HG02885 (cell line): ENCODE data around the gene SWSAP1.
"Not testable (repeated sequence)": the region's sequence is repeated elsewhere in the genome, so short reads cannot be mapped to it uniquely, and the experiment has no call there.

Source experiments
- ATAC-seq: cut with Tn5 transposase; IDR thresholded peaks from one replicate; pipeline ENCODE4 v1.9.1; 2021; ENCODE audit warnings: mild to moderate bottlenecking; ENCODE audit not compliant: unreplicated experiment, poor library complexity

SWSAP1 gene

GRCh38 chr19:11377237-11377636 lies 2.8 kb downstream of the SWSAP1 start:
- no peak for ATAC-seq

DNA sequence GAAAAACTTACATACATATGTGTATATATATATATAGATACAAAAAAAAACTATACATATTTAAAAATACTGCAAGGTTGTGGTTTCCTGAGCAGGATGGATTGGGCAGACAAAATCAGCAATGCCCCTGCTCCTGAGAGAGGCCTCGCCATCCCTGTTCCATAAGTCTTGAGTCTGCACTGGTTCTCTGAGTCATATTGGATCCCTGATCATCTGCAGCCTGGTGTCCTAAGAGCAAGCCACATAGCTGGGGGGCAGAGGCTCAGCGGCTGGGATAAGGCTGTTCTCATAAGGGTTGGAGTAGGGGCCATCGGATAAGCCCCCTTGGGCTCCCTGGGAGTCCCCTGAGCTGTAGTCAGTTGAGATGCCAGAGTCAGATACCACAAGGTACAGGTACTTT lies 3.3 kb downstream of the SWSAP1 start:
- ATAC-seq: no peak

DNA sequence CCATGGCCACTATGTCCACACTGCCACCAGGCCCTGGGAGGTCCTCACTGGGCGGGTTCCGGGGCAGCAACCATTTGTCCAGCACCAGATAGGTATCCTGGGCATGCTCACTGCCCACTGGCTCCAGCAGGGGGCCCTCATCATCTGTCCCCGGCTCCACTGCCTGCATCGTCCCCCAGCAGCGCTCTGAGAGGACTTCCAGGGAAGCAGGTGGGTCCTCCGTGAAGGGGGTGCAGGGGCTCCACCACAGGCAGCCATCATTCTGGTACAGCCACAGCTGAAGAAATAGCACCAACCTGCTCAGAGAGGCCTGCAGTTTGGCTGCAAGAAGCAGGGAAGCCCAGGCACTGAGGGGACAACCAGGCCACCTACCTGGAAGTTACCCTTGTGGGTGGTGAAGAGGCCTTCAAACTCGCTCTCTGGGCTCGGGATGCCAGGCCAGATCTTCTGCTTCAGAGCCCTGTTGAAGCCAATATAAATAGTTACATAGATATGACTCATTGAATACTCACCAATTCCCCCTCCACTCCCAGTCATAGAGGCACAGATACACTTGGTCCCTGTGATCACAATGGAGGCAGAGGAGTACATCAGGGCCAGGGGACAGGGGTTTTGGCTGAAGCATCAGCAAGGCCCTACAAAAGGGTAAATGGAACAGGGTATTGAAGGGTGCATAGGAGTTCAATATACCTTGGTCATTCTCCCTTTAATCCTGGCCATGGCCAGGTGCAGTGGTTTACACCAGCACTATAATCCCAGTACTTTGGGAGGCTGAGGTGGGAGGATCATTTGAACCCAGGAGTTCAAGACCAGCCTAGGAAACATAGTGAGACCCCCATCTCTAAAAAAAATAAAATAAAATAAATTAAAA lies 4.1 kb downstream of the SWSAP1 start:
- ATAC-seq: no peak

DNA sequence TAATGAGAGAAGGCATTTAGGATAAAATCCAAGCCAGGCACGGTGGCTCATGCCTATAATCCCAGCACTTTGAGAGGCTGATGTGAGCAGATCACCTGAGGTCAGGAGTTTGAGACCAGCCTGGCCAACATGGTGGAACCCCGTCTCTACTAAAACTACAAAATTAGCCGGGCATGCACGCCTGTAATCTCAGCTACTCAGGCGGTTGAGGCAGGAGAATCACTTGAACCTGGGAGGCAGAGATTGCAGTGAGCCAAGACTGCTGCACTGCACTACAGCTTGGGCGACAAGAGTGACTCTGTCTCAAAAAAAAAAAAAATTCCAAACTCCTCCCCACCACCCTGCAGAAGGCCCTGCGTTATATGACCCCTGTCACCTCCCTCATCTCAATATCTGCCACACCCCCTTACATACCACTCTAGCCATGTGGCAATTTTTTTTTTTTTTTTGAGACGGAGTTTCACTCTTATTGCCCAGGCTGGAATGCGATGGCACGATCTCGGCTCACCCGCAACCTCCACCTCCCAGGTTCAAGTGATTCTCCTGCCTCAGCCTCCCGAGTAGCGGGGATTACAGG lies 4.9 kb downstream of the SWSAP1 start:
- ATAC-seq: not testable (repeated sequence)

DNA sequence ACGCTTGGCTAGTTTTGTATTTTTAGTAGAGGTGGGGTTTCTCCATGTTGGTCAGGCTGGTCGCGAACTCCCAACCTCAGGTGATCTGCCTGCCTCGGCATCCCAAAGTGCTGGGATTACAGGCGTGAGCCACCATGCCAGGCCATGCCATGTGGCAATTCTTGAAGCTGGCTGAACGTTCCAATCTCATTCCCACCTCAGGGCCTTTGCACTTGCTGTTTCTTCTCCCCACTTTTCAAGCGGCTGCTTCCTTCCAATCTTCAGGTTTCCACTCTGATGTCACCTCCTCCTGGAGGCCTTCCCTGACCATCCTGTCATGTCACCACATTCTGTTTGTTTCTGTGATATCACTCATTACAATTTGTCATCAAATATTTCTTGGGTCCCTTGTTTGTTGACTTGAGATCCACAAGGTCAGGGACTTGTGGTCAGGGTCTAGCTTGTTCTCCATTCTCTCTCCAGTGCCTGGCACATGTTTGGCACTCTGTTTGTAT lies 5.4 kb downstream of the SWSAP1 start:
- no peak for ATAC-seq

GRCh38 chr19:11380653-11381537 lies 6.4 kb downstream of the SWSAP1 start:
- peak; percentile 83 for ATAC-seq

- ATAC-seq: no peak
Observed at GRCh38 chr19:11382898-11383705, 8.6 kb downstream of the SWSAP1 start.

GRCh38 chr19:11383706-11384048 lies 9.2 kb downstream of the SWSAP1 start:
- ATAC-seq: no peak

- ATAC-seq: no peak
Observed at GRCh38 chr19:11384778-11385129, 10.3 kb downstream of the SWSAP1 start.

DNA sequence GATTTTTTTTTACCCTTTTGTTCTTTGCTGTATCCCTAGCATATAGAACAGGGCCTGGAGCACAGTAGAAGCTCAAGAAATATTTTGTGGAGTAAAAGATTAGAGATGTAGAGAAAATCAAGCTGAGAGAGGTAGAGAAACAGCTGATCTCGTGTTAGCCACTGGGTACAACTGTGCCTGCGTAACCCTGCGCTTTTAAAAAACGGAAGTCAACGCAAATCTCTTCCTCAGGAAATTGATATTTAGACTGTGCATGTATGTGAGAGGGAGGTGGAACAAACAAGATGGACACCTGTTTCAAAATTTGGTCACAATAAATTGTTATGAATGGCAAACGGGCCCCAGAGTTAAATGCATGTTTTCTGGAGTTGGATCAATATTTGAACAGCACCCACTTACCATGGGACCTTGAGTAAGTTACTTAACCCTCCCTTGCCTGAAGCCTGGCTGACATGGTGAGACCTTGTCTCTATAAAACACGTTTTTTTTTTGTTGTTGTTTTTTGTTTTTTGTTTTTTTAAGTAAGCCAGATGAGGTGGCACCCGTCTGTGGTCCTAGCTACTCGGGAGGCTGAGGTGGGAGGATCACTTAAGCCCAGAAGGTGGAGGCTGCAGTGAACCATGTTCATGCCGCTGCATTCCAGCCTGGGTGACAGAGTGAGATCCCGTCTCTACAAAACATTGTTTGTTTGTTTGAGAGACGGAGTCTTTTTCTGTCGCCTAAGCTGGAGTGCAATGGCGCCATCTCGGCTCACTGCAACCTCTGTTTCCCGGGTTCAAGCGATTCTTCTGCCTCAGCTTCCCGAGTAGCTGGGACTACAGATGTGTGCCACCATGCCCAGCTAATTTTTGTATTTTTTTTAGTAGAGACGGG lies 12.9 kb downstream of the SWSAP1 start:
- no peak for ATAC-seq

DNA sequence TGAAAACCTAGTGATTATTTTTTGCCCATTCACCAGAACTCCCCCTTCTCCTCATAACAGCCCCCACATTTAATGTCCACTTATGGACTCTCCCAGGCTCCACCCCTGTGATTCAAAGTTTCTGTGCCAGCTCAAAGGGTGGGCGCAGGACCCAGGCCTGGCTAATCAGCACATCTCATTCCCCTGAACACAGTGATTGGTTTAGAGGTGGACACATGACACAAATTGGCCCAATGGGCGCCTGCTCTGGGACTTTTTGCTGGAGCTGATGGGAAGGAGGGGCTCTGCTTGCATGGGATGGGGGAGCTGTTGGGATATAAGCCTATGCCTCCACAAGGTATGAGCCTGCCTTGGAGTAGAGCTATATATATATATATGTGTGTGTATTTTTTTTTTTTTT lies 15.9 kb downstream of the SWSAP1 start:
- no peak for ATAC-seq

GRCh38 chr19:11390933-11391680 lies 16.6 kb downstream of the SWSAP1 start:
- ATAC-seq: no peak

DNA sequence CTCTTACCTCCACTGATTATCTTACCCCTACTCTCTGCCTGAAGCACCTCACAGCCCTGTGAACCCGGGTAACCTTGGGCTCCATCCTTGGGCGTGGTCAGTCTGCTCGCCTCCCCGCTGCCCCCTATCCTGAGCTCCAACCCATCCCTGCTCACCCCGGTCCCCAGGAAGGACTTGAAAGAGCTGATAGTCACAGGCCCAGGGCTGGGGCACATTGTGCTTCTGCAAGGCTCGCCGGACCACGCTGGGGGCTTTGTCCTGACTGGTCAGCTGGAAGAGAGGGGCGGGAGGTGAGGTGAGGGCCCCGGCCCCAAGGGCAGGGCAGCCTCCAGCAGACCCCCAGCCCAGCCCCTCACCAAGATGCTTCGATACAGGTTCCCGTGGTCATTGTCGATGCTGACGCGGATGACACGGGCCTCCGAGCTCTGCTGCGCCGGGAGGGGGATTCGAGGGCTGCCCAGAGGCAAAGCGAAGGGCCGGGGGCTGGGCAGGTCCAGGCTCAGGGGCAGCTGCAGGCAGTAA lies 22.7 kb downstream of the SWSAP1 start:
- no peak for ATAC-seq

GRCh38 chr19:11399667-11400066 lies 25.2 kb downstream of the SWSAP1 start:
- no peak for ATAC-seq

DNA sequence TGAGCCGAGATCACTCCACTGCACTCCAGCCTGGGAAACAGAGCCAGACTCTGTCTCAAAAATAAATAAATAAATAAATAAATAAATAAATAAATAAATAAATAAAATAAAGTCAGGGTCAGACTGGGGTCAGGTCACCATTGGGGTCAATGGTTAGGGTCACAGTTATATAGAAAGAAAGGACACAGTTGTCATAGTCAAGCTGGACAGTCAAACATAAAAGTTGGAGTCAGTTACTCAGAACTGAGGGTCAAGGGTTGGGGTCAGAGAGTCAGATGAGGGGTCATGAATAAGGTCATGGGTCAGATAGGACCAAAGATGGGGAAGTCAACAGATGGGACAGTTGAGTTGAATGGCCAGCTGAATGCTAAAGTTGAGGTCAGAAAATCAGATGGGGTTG lies 26.3 kb downstream of the SWSAP1 start:
- no peak for ATAC-seq

GRCh38 chr19:11401808-11402543 lies 27.5 kb downstream of the SWSAP1 start:
- ATAC-seq: no peak

- no peak for ATAC-seq
Observed at GRCh38 chr19:11404588-11405222, 30.2 kb downstream of the SWSAP1 start.
